ENCODE results near the gene S100PBP. TPM values are rescaled to one million over a fixed set of nuclear protein-coding genes. Genes with fewer than 3 reads are reported as not detected.

The S100PBP gene
- total and polyA plus RNA-seq, 2 donors (not counting 3 experiments of a cell fraction or from before 2014, with no cell fraction given) = 15.4 to 38.6 TPM

GRCh38 chr1:32886004-32886827, 68.8 kb downstream of the S100PBP start, which contains the start of gene HPCA:
TSS of gene HPCA (plus strand) at chr1:32886491. CDS start at chr1:32888899, 2,408 bp downstream.
- no peak within 1 kb of the TSS for H3K9ac ChIP-seq (replicated peaks; ENCODE audit: extremely low read depth, insufficient read depth, low read length)
- TF ChIP-seq JUN (IDR thresholded peaks at IDR 0.05; ENCODE audit: borderline replicate concordance, insufficient read depth, insufficient read length, low read depth) (no peak), GATA2 (IDR thresholded peaks at IDR 0.05; ENCODE audit: insufficient read depth, insufficient read length, low read depth, low read length) (no peak), EZH2 (IDR thresholded peaks at IDR 0.05; ENCODE audit: borderline replicate concordance, low read depth, low read length, severe bottlenecking) (peak; percentile 64), POLR2AphosphoS5 (IDR thresholded peaks at IDR 0.05; ENCODE audit: insufficient read depth, low read depth, low read length) (peak; percentile 41), CTCF (IDR thresholded peaks at IDR 0.05; ENCODE audit: extremely low read depth in 1 of 2, insufficient read depth in 1 of 2, low read depth in 1 of 2, low read length in 2 of 2) (peak; percentile 80 to 94)
- no peaks in the 10 kb centered on the region for H3K4me1 ChIP-seq (ENCODE audit: control insufficient read depth, extremely low read depth, insufficient read depth, low read length)
- FAIRE-seq (peak; percentile 53), DNase-seq (ENCODE audit: low read depth, low spot score) (peak; percentile 46)
- intact Hi-C loops (cut with micrococcal nuclease) (no loop called here), dilution Hi-C loops (cut with MboI; ENCODE audit: extremely low pct_ligation_motif_present, low sequenced_read_pairs) (no loop called here)
- H3K27ac ChIP-seq (ENCODE audit: insufficient read depth, low read depth, low read length) = no peak within 1 kb of the TSS
- ChIA-PET CTCF (interaction anchor here (0.5 to 3.3 kb wide), 14 partner anchors 8 to 1963 kb away, joined by 3 to 20 read pairs (median 3); no protein-coding TSS in a partner anchor), POLR2A (no interaction called here)
- H3K4me3 ChIP-seq (replicated peaks in 1 of 3; ENCODE audit: insufficient read depth in 1 of 3, low read depth in 1 of 3, low read length in 3 of 3) = peak within 1 kb of the TSS in 1 of 3 experiments; percentile 7
- no peaks in the 10 kb centered on the region for H4K20me1 ChIP-seq (replicated peaks; ENCODE audit: control insufficient read depth, extremely low read depth, insufficient read depth, low read length)
- no peak within 1 kb of the TSS for H3K4me2 ChIP-seq (ENCODE audit: insufficient read depth, low read length)
- no TSS peak for BruUV-seq (replicated peaks)
- H3K79me2 ChIP-seq (ENCODE audit: control insufficient read depth, insufficient read depth, low read length) = no peaks in the 10 kb centered on the region
- H3K9me3 ChIP-seq (replicated peaks; ENCODE audit: control insufficient read depth, insufficient read depth, low read length) = no peaks in the 10 kb centered on the region
- H3K9me1 ChIP-seq (replicated peaks; ENCODE audit: control insufficient read depth, extremely low read depth, insufficient read depth, low read length) = no peaks in the 10 kb centered on the region
- no peaks in the 10 kb centered on the region for H3K36me3 ChIP-seq (ENCODE audit: control insufficient read depth in 2 of 2, extremely low read depth in 1 of 2, insufficient read depth in 2 of 2, low read length in 2 of 2)
- no peak within 1 kb of the TSS for H2AFZ ChIP-seq (ENCODE audit: low read depth, low read length)
- peaks cover 17 to 19% of the 10 kb centered on the region in 2 experiments for H3K27me3 ChIP-seq (ENCODE audit: control insufficient read depth in 2 of 2, insufficient read depth in 2 of 2, low read length in 2 of 2)
